ENCODE measurements around the gene HS3ST2. TPM values are rescaled to one million over a fixed set of nuclear protein-coding genes. Genes with fewer than 3 reads are reported as not detected.

The HS3ST2 gene
- total RNA-seq, 1 donor from 2014 or later, result 0.11 TPM

DNA sequence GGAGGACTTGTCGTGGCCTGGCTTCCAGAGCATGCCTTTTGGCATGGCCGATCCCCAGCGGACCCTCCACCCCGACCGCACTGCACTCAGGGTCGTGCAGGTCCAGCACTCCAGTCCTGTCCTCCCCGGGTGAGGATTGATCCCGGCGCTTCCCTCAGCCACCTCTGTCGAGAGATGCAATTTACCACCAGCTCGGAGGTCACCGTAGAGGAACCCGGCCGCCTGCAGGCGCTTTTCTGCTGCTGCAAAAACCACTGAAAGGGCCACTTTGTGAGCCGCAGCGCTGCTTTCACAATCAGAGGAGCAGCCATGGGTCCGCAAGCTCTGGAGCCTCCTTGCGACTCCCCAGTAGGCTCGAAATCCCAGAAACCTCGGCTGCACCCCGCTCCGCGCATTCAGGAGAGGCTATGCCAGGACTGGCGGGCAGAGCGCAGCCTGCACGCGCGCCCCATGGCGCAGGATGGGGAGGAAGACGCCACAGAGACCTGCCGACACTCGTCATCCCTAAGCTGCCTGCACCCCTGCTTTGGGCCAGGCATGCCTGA, 134.2 kb downstream of the HS3ST2 start:
- intact Hi-C loops (cut with DNase I), result loop anchor here (2.0 kb wide), 1 partner anchor 47 kb away; no protein-coding TSS in a partner anchor
- DNase-seq (ENCODE audit: missing footprints), result no peak

DNA sequence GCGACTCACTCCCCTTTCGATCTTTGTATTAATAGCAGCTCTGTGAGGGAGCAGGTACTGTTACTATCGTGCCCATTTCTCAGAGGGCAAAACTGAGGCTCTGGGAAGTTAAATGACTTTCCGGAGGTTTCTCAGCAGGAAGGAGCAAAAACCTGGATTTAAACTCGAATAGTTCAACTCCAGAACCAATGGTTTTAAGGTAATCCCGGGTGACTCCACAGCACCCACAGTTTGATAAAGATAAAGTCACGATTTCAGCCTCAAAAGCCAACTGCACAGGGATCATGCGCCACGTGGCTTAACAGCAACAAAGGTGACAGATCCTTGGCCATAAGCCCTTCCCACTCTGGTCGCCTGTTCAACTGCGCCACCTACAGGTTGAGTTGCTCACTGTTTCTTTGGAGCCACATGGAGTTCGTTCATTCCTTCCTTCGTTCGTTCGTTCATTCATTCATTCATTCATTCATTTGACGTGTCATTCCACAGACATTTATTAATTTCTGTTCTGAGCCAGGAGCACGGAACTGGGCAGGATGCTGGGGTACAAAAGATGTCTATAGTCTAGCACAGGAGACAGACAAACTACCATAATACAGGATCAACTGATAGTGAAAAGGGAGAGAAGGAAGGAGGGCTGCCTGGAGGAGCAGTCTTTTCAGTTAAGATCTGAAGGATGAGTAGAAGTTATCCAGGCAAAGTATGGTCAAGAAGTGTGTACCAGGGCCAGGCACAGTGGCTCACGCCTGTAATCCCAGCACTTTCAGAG, 134.8 kb downstream of the HS3ST2 start:
- intact Hi-C loops (cut with DNase I), result loop anchor here (2.0 kb wide), 1 partner anchor 48 kb away; no protein-coding TSS in a partner anchor
- ATAC-seq, result peak; percentile 72
- DNase-seq (ENCODE audit: missing footprints), result peak; percentile 72

More for the DNA sequence above, 134.2 kb downstream of the HS3ST2 start:
- ATAC-seq, result no peak

DNA sequence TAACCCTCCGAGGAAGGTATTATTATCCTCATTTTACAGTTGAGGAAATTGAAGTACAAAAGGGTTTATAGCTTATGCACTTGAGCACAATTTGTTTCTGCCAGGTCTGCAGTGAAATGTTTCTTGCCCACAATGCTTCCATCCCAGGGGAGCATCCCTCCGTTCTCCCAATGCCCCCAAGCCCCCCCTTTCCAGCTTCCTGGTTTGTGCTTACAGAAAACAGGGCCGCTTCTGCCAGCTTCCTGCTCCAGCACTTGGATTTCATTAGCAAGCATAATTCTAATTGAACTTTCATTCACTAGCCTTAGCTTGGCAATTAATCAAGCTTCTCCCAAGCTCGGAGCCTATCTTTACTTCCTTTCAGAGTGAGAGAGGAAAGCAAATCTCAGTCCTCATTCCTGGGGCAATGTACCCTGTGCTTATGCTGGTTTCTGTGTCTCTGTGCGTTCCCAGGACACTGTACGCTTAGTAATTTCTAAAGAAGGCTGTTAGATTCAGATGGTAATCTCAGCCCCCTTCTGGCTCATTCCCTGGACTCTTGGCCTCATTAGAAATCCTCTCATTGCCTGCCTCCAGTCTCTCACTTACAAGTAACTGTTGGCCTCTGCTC, 141.6 kb downstream of the HS3ST2 start:
- DNase-seq (ENCODE audit: missing footprints) (no peak), ATAC-seq (no peak)
- intact Hi-C loops (cut with DNase I), result no loop called here

DNA sequence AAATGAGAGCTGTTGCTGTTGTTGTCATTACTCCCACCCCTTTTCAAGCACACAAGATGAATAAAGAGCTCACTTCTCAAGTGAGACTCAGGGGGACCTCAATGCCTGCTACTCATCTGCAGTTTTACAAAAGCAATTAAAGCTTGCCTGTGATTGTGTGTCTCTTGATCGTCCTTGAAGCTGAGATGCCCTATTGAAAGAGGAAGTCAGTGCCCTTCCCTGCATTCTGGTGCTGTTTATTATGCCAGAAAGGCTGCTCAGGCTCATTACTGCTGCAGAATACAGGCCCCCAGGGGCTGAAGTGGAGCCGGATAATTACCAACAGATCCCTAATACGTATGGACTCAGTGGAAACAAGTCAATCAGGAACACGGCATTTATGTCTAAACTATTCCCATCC, 147.2 kb downstream of the HS3ST2 start:
- DNase-seq (ENCODE audit: missing footprints) (no peak), ATAC-seq (no peak)
- intact Hi-C loops (cut with DNase I), result no loop called here

DNA sequence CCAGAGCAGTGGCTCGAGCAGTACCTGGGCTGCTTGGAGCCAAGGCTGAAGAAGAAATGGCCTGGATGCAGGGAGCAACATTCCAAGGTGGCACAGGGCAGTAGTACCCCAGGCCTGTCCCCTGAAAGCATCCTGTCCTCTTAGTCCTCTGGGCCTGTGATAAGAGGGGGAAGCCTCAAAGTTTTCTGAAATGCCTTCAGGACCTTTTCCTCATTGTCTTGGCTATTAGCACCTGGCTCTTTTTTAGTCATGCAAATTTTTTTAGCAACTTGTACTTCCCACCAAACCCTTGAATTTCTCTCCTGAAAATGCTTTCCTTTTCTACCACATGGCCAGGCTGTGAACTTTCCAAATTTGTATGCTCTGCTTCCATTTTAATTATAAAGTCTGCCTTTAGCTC, 148.9 kb downstream of the HS3ST2 start:
- no peak for ATAC-seq
- no peak for DNase-seq (ENCODE audit: missing footprints)
- intact Hi-C loops (cut with DNase I), result no loop called here

Measured in Right ventricle myocardium inferior (tissue), 1 donor.